K562 (cell line): ENCODE data around the gene VAMP4. TPM values are rescaled to one million over a fixed set of nuclear protein-coding genes. Genes with fewer than 3 reads are reported as not detected.

Source experiments
- CREBBP ChIP-seq: IDR thresholded peaks from one replicate; pipeline ENCODE4 v1.6.1; 2012; ENCODE audit warnings: low read depth, mild to moderate bottlenecking, control low read depth, inconsistent platforms, low read length
- ZNF318 ChIP-seq, 2 experiments: fragments of 450-650 bp; IDR thresholded peaks; 2 replicates each; pipeline ENCODE4 v1.6.1; 2016; ENCODE audit warnings: mild to moderate bottlenecking in 2 of 2, borderline replicate concordance in 1 of 2, low read depth in 1 of 2, moderate library complexity in 1 of 2
- polyA plus RNA-seq, 8 experiments: library from polyadenylated mRNA; depleted of rRNA in 4 of 8; stranded (reverse) in 5 of 8; unstranded in 3 of 8; fragments of >200 nt; fragmentation: Nextera tagmentation in 2 of 8; fragmentation: Illumina TruSeq in 1 of 8; extraction: Ambion mirVana in 2 of 8; extraction: Trizol in 1 of 8; gene quantifications; 2 replicates each; pipeline versions ENCODE4 v1.2.1 to v1.2.3, GENCODE V29; 2011 to 2014; ENCODE audit warnings: inconsistent platforms in 1 of 8, missing spikeins in 1 of 8
- total RNA-seq, 7 experiments: library from RNA; depleted of rRNA in 6 of 7; stranded (reverse); fragments of >200 nt in 6 of 7; fragmentation: Illumina TruSeq in 2 of 7; extraction: Trizol in 2 of 7; gene quantifications; 2 replicates each; pipeline versions ENCODE4 v1.2.1 to v1.2.3, GENCODE V29; 2011 to 2021; ENCODE audit warnings: low replicate concordance in 1 of 7

The VAMP4 gene
- total and polyA plus RNA-seq, 9 of the 15 experiments (the other 6 are each of a cell fraction or from before 2014, with no cell fraction given), result 3.3 to 21.4 (median 11.9) TPM

DNA sequence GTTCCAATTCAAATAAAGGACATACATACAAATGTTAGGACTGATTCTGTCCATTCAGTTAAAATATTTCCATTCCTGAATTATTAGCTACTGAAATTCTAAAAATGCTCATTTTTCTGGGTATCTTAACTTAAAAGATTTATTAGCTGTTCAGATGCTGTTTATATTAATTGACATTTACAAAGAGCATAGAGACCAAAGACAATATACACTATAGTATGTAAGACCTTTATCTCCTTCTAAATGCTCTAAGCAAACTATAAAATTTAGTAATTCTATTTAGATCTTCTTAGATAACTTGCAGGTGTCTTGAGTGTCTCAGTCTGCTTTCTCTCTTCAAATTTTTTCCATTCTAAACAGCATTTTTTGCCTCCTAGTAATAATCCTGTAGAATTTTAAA lies 39.3 kb downstream of the VAMP4 start (continued):
- TF ChIP-seq ZNF318 (IDR thresholded peaks at IDR 0.05; ENCODE audit: borderline replicate concordance in 1 of 2, low read depth in 1 of 2), result no peak
- TF ChIP-seq CREBBP, result no peak
